Activated T-helper 17 cell treated with anti-CD3 and anti-CD28 coated beads, Interleukin-2, amount 50 U/mL, for 72 hours (primary cell): ENCODE data around the gene CCKAR. TPM values are rescaled to one million over a fixed set of nuclear protein-coding genes. Genes with fewer than 3 reads are reported as not detected.
"Not testable (repeated sequence)": the region's sequence is repeated elsewhere in the genome, so short reads cannot be mapped to it uniquely, and the experiment has no call there.

Experiments used
- ATAC-seq: fragments of 150-1000 bp; cut with Tn5 transposase; replicated peaks from 2 replicates; pipeline ENCODE4 v1.10.0; 2021; ENCODE audit warnings: mild to moderate bottlenecking, moderate library complexity
- H3K27ac Mint-ChIP-seq: one replicate; pipeline ENCODE4 v1.8.0; 2022; ENCODE audit warnings: mixed read lengths
- H3K27me3 Mint-ChIP-seq: one replicate; pipeline ENCODE4 v1.8.0; 2022; ENCODE audit warnings: mixed read lengths
- H3K36me3 Mint-ChIP-seq: one replicate; pipeline ENCODE4 v1.8.0; 2022; ENCODE audit warnings: low read depth, mild to moderate bottlenecking, mixed read lengths
- H3K4me1 Mint-ChIP-seq: one replicate; pipeline ENCODE4 v1.8.0; 2022; ENCODE audit warnings: mixed read lengths
- H3K4me3 Mint-ChIP-seq: one replicate; pipeline ENCODE4 v1.8.0; 2022; ENCODE audit warnings: mild to moderate bottlenecking, mixed read lengths
- H3K9me3 Mint-ChIP-seq: one replicate; pipeline ENCODE4 v1.8.0; 2022; ENCODE audit warnings: mixed read lengths
- total RNA-seq, 2 donors: library from RNA; stranded (reverse); gene quantifications; one replicate each; pipeline ENCODE4 v1.2.3, GENCODE V29; 2022

Gene CCKAR
- total RNA-seq, 2 donors from 2014 or later, result not detected

- Mint-ChIP-seq H3K9me3 (no peaks in the 10 kb centered on the region), H3K27me3 (peaks cover 17% of the 10 kb centered on the region), H3K4me1 (no peaks in the 10 kb centered on the region), H3K27ac (no peak overlapping the region), H3K4me3 (no peak overlapping the region), H3K36me3 (no peaks in the 10 kb centered on the region)
- no peak for ATAC-seq
Observed at GRCh38 chr4:26503844-26504243, 13.6 kb upstream of the CCKAR start.

DNA sequence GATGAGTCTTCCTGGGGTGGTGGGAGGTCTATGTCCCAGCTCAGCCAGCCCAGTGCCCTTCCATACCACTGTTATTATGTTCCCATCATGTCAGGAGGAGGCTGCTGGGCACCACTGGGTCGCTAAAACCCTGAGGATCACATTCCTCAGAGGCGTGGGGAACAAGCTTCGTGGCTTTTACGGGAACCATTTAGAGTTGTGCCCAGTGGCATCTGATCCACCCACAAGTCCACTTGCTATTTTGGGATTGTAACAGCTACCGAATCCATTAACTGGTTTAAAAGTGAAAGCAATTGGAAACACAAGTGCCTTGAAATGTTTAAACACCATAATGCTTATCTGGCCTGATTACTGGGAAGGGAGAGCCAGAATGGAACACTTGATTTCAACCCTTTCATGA is 13.1 kb upstream of the CCKAR start:
- H3K4me3 Mint-ChIP-seq, result no peak overlapping the region
- H3K9me3 Mint-ChIP-seq, result no peaks in the 10 kb centered on the region
- no peaks in the 10 kb centered on the region for H3K4me1 Mint-ChIP-seq
- no peak overlapping the region for H3K27ac Mint-ChIP-seq
- no peak for ATAC-seq
- H3K36me3 Mint-ChIP-seq, result no peaks in the 10 kb centered on the region
- H3K27me3 Mint-ChIP-seq, result peaks cover 18% of the 10 kb centered on the region

DNA sequence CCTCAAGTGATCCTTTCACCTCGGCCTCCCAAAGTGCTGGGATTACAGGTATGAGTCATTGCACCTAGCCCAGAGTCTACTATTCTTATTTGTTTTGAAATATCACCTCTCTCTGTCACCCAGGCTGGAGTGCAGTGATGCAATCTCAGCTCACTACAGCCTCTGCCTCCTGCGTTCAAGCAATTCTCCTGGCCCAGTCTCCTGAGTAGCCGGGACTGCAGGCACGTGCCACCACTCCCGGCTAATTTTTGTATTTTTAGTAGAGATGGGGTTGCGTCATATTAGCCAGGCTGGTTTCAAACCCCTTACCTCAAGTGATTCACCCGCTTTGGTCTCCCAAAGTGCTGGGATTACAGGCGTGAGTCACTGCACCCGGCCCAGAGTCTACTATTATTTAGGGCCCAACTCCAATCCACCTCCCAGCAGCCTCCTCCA is 10.3 kb upstream of the CCKAR start:
- H3K27me3 Mint-ChIP-seq, result peaks cover 18% of the 10 kb centered on the region
- H3K9me3 Mint-ChIP-seq, H3K27ac Mint-ChIP-seq, H3K36me3 Mint-ChIP-seq, ATAC-seq, H3K4me3 Mint-ChIP-seq, H3K4me1 Mint-ChIP-seq: not testable (repeated sequence)

- no peaks in the 10 kb centered on the region for H3K4me1 Mint-ChIP-seq
- no peak for ATAC-seq
- H3K27me3 Mint-ChIP-seq, result peaks cover 25% of the 10 kb centered on the region
- H3K36me3 Mint-ChIP-seq, result no peaks in the 10 kb centered on the region
- no peak overlapping the region for H3K27ac Mint-ChIP-seq
- no peak overlapping the region for H3K4me3 Mint-ChIP-seq
- H3K9me3 Mint-ChIP-seq, result no peaks in the 10 kb centered on the region
Observed at GRCh38 chr4:26496207-26496783, 6.0 kb upstream of the CCKAR start.

- H3K27ac Mint-ChIP-seq, result no peak overlapping the region
- H3K9me3 Mint-ChIP-seq, result no peaks in the 10 kb centered on the region
- no peaks in the 10 kb centered on the region for H3K4me1 Mint-ChIP-seq
- H3K36me3 Mint-ChIP-seq, result no peaks in the 10 kb centered on the region
- ATAC-seq, result no peak
- no peak overlapping the region for H3K4me3 Mint-ChIP-seq
- H3K27me3 Mint-ChIP-seq, result peaks cover 21% of the 10 kb centered on the region
Observed at GRCh38 chr4:26493461-26493860, 3.2 kb upstream of the CCKAR start.

DNA sequence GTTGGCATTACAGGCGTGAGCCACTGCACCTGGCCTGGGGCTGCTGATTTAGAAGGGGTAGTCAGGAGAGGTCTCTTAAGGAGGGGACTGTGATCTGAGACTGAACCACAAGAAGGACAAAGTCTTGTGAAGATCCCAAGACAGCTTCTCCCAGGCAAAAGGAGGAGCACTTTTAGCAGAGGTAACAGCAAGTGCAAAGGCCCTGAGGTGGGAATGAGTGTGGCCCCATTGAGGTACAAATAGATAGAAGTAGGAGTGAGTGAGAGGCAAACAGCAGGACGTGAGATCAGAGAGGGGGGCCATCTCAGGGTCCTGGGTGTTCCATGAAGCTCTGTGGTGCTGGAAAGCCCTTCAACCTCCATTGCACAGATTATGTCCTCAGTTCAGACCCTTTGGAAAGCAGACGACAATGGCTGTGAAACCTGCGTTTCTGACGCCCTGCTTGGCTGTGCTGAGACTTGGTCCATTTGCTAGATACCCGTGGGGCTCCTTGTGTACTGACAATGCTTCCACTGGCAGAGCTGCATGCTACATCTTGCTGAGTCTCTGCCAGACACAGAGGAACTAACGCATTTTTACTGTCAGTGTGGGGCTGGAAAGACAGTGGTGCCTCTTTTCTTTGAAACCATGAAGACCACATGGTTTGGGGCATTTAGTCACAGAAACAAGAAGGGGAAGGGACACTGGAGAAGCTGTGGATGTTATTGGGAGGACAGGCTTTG is 1.3 kb upstream of the CCKAR start:
- Mint-ChIP-seq H3K4me3 (no peak overlapping the region), H3K9me3 (no peaks in the 10 kb centered on the region), H3K27me3 (peaks cover 26% of the 10 kb centered on the region), H3K36me3 (no peaks in the 10 kb centered on the region), H3K27ac (no peak overlapping the region), H3K4me1 (no peaks in the 10 kb centered on the region)
- no peak for ATAC-seq

DNA sequence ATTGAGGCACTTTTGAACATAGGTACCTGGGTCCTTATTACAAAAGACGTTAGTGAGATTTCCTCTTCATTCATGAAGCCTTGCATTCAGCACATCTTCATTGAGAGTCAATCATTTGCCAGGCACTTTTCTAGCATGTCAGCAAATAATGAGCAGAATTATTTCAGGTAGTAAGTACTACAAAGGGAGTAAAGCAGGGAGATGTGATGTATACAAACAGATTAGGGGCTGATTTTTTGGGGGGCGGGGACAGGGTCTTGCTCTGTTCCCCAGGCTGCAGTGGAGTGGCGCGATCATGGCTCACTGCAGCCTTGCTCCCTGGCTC is 638 bp upstream of the CCKAR start:
- H3K9me3 Mint-ChIP-seq, result no peaks in the 10 kb centered on the region
- peaks cover 20% of the 10 kb centered on the region for H3K27me3 Mint-ChIP-seq
- ATAC-seq, result no peak
- H3K4me1 Mint-ChIP-seq, result no peaks in the 10 kb centered on the region
- no peak overlapping the region for H3K27ac Mint-ChIP-seq
- no peak overlapping the region for H3K4me3 Mint-ChIP-seq
- no peaks in the 10 kb centered on the region for H3K36me3 Mint-ChIP-seq

DNA sequence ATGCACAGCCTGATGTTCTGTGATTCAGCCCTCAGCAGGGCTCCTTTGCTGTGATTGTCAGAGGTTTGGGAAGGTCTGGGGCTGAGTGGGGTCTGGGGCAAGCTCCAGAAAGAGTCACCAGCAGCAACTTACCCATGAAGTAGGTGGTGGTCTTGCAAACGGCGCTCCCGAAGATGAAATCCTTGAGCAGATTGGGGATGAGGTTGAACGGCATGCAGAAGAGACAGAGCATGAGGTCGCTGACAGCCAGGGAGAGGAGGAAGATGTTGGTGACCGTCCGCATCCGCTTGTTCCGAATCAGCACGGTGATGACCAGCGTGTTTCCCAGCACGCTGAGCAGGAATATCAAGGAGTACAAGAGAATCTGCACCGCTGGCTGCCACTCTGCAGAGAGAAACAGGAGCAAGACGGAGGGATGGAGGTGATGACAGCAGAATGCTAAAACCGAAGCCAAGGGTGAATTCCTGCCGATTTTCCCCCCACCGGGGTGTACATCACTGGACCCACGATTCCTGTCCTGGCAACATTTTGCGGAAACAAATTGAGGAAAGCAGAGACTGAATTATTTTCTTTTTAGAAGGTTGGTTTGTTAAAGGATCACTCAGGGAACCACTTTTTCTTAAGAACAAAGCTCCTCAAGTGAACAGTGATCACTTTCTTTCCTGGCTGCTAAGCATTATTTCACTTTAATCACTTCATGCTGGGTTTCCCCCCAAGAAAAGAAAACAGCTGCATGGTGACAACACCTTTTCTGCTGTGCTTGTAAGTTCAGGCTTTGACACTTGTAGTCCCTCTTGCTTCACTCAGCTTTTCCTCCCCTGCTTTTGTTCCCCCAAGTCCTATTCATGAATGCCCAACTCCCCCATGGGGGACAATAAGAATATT is 941 bp downstream of the CCKAR start:
- Mint-ChIP-seq H3K4me1 (no peaks in the 10 kb centered on the region), H3K27ac (no peak overlapping the region), H3K4me3 (no peak overlapping the region), H3K27me3 (peaks cover 19% of the 10 kb centered on the region), H3K9me3 (no peaks in the 10 kb centered on the region), H3K36me3 (no peaks in the 10 kb centered on the region)
- no peak for ATAC-seq

GRCh38 chr4:26485684-26486083 is 4.6 kb downstream of the CCKAR start:
- Mint-ChIP-seq H3K4me3 (no peak overlapping the region), H3K4me1 (no peaks in the 10 kb centered on the region), H3K9me3 (no peaks in the 10 kb centered on the region), H3K27me3 (peaks cover 17% of the 10 kb centered on the region), H3K36me3 (no peaks in the 10 kb centered on the region), H3K27ac (no peak overlapping the region)
- no peak for ATAC-seq

GRCh38 chr4:26484516-26484915 is 5.8 kb downstream of the CCKAR start:
- peaks cover 17% of the 10 kb centered on the region for H3K27me3 Mint-ChIP-seq
- H3K36me3 Mint-ChIP-seq, result no peaks in the 10 kb centered on the region
- no peak for ATAC-seq

GRCh38 chr4:26484032-26484515 is 6.2 kb downstream of the CCKAR start:
- H3K9me3 Mint-ChIP-seq, result no peaks in the 10 kb centered on the region
- no peak for ATAC-seq
- H3K4me1 Mint-ChIP-seq, result no peaks in the 10 kb centered on the region
- H3K36me3 Mint-ChIP-seq, result no peaks in the 10 kb centered on the region
- H3K27me3 Mint-ChIP-seq, result peaks cover 14% of the 10 kb centered on the region
- H3K27ac Mint-ChIP-seq, result no peak overlapping the region
- no peak overlapping the region for H3K4me3 Mint-ChIP-seq

More at GRCh38 chr4:26484516-26484915, 5.8 kb downstream of the CCKAR start:
- no peak overlapping the region for H3K27ac Mint-ChIP-seq
- no peaks in the 10 kb centered on the region for H3K4me1 Mint-ChIP-seq
- no peaks in the 10 kb centered on the region for H3K9me3 Mint-ChIP-seq
- no peak overlapping the region for H3K4me3 Mint-ChIP-seq

DNA sequence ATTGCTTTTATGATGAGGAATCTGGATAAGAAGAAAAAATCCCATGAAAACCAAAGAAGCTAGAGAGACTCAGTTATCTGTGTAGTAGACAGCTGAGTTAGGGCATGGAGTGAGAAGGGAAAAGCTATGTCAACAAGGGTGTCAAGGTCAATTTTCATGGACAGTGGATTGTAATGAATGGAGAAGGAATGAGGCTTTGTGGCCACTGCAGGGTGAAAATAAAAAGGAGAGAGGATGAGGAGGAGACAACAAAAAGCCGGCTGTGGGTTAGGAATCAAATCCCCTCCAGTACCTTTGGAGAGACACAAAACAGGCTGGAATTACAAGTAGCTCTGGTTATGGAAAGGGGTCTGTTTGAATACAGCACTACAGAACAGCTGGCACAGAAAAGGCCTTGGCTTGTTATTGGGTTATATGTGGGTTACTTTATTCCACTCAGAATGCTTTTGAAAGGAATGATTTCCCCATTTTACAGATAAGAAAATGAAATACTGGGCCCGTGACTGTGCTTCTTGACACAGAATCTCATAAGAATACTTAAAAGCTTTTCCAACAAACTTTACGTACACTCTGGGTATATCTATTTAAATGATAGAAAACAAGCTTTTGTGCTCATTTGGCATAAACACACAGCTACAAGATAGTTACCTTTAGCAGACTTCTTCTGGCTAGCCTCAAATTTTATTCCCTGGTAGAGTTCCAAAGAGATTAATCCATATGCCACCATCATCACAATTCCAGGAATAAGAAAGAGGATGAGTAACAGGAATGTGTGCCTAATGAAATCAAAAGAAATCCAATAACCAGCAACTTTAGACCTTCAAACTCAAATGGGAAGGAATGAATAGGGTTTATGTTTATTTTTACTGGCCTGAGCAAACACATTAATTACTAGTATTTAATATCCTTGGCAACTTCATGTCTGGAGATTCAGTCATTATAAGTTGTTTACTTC is 7.5 kb downstream of the CCKAR start:
- no peaks in the 10 kb centered on the region for H3K4me1 Mint-ChIP-seq
- H3K36me3 Mint-ChIP-seq, result no peaks in the 10 kb centered on the region
- no peaks in the 10 kb centered on the region for H3K9me3 Mint-ChIP-seq
- H3K27ac Mint-ChIP-seq, result no peak overlapping the region
- ATAC-seq, result no peak
- H3K27me3 Mint-ChIP-seq, result peaks cover 4% of the 10 kb centered on the region
- no peak overlapping the region for H3K4me3 Mint-ChIP-seq

GRCh38 chr4:26478330-26478729 is 12.0 kb downstream of the CCKAR start:
- H3K4me3 Mint-ChIP-seq, result no peak overlapping the region
- ATAC-seq, result no peak
- H3K36me3 Mint-ChIP-seq, result no peaks in the 10 kb centered on the region
- H3K4me1 Mint-ChIP-seq, result no peaks in the 10 kb centered on the region
- no peaks in the 10 kb centered on the region for H3K9me3 Mint-ChIP-seq
- H3K27ac Mint-ChIP-seq, result no peak overlapping the region
- H3K27me3 Mint-ChIP-seq, result peaks cover 4% of the 10 kb centered on the region

- H3K27ac Mint-ChIP-seq, result no peak overlapping the region
- no peaks in the 10 kb centered on the region for H3K9me3 Mint-ChIP-seq
- H3K36me3 Mint-ChIP-seq, result no peaks in the 10 kb centered on the region
- ATAC-seq, result no peak
- no peaks in the 10 kb centered on the region for H3K4me1 Mint-ChIP-seq
- H3K27me3 Mint-ChIP-seq, result peaks cover 9% of the 10 kb centered on the region
- H3K4me3 Mint-ChIP-seq, result no peak overlapping the region
Observed at GRCh38 chr4:26476545-26476944, 13.7 kb downstream of the CCKAR start.
